ENCODE results near the gene NTM.

NTM gene

DNA sequence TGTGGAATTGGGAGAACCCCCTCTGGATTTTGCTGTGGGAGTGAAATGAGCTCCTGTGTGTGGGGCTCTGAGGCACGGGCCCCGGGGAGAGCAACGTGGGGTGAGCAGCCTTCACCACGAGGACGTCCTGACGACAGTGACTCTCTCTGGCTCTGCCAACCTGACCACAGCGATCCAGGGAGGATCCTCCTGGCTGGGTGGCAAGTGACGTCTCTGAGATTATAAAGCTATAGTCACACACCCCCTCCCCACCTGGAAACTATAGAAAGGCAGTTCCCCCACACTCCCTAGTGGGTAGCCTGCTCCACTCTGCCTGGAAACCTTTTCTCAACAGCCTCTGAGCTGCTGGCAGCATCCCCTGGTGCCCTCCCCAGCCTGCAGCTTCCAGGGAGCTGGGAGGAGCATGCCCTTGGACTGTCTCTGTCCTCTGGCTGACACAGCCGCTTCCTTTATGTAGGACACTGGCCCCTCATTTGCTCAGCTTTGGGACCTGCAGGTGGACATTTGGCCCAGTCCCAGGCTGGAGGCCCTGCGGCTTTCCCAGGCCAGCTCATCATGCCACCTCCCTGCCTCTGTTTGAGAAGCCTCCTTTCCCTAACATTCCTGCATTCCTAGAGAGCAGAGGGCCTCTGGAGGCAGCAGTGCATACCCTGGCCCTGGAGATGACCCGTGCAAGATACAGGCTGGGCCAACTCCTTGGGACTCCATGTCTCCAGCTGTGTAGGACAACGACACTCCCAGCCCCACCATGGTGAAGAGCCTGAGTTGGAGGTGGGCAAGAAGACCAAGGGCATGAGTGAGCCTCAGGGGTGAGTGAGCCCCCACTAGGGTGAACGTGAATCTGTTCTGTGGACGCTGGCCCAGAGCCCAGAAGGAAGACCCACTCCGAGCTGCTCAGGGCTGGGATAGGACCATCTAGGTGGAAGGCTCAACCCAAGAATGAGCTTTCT is 314.0 kb downstream of the NTM start:
- DNase-seq: peak in 1 of 51 donors; percentile 35

DNA sequence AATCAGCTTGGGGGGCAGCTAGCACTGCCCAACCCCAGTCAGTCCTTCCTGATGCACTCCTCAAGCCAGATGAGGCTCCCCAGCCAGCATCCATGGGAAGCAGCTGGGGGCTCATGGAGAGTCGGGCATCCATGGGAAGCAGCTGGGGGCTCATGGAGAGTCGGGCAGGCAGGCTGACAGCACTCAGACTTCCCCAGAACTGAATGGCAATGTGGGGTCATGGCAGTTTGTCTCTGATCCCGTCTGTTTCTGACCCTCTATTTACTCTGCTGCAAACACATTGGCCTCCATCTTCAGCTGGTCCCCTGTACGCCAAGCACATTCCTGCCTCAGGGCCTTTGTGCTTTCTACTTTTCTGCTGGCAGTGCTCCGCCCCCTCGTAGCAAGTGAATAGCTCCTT is 314.8 kb downstream of the NTM start:
- no peak for DNase-seq

DNA sequence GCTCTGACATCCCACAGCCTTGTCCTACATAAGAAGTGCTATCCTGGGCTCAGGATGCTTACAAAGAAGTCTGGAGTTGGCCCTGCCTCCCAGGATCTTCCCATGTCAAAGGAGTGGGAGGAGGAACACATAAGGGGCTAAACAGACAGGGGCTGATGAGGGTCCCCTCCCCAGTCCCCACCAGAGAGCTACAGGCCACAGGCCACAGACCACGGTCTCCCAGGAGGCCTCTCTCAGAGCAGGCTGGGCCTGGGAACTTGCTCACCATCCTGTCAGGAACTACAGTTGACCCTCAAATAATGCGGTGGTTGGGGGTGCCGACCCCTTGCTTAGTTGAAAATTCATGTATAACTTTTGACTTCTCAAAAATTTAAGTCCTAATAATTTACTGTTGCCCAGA is 315.5 kb downstream of the NTM start:
- DNase-seq: no peak

DNA sequence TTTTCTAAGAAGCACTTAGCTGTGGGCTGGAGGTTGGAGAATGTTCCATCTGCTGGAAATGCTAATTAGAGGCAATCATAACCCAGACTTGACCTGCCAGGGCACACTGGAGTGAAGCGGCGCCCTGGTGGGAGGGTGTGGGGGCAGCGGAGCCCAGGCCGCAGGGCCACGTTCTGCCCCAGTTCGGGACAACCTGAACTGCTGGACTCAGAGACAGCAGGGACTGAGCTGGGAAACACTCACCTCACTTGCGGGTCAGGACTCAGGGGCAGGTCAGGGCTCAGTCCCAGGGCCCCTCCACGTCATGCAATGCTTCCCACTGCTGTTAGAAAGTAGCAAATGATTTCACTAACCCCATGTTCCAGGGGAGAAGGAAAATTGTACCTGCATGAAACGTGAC is 316.4 kb downstream of the NTM start:
- no peak for DNase-seq

DNA sequence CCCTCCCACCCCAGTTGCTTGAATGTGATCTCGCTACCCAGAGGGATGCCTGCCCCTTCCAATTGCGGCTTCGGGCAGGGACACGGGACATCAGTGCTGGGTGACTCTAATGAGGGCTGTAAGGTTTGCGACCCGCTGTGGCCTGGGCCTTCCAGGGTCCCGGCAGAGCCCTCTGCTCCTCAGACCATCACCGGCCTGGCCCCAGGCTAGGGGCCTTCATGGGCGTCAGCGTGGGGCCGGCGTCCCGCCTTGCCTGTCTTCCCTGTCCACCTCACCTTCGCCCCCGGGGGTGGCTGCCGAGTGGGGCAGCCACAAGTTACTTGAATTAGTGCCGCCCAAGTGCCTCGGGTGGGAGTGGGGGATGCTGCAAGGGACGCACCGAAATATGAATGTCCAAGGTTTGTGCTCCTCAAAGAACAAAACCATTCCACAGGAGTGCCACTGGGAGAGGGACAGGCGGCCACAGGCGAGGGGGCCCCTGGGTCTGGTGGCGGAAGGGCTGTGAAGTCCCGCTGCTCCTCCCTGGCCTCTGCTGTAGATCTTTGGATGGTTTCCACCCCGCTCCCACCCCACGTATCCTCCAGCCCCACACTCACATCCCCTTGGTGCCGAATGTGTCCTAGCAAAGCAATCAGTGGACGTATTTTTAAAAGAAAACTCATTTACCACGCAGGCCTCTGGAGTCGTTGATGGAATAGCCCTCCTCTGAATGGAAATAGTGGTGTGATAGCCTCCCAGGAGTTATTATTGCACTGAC is 317.1 kb downstream of the NTM start:
- no peak for DNase-seq

DNA sequence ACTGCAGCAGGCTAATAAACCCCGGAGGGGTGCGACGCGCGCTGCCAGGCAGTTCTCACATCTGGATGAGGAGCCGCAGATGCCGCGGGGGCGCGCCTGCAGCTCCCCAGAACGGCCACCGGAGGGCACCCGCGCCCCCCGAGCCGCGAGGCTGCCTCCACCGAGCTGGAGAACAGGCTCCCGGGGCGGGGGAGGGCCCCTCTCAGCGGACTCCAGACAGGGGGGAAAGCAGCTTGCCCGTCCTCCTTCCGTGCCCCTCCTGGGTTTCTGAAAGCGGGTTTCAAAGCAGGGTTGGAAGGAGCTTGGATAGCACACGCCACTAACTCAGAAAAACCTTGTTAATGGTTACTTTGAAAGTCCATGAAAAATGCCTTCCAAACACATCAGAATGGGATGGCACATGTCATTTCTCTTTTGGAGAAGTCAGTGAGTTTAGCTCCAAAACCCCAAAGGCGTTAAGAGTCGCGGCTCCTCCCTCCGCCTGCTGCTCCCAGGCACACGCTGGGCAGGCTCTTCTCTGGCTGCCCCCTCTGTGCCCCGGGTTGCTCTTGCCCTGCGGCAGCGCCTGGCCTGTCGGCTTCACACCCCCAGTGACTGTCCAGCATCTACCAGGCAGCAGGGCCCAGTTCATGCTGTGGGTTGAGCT is 317.8 kb downstream of the NTM start:
- peak in 36 of 51 donors; percentile 15 to 83 (median 57) for DNase-seq

DNA sequence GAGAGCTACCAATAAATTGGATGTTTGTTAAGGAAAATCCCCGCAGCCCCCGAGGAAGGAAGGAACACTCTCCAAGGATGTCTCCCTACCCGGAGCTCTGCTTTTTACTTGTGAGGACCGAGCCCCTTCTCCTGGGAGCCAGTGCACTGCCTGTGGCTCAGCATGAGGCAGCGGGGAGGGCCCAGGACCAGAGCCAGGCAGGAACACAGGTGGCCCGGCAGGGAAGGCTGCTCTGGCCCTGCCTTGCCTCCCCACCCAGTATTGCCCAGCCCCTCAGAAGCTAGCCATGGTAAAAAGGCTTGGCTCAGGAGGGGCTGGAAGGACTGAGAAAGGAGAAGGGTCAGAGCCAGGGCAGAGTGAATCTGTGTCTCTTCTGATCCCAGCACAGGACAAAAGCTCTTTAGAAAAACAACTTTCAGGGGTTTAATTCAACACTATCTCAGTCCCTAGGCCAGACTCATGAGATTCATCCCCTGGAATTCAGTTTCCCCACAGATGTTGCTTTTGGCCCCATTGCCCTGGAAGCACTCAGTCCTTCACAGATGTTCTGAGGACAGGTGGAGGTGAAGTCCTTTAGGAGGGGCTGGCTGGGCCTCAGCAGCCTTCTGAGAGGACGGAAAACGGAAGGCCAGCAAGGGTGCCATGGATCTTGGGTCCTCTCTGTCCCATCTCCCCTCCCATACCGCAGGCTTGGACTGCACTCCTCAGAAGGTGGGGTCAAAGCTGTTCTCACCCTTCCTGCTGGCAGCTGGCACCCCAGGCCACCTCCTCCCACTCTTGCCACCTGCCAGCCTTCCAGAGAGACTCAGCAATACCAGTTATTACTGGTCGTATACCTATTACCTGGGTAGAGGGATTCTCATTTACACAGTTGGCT is 318.9 kb downstream of the NTM start:
- DNase-seq: no peak

DNA sequence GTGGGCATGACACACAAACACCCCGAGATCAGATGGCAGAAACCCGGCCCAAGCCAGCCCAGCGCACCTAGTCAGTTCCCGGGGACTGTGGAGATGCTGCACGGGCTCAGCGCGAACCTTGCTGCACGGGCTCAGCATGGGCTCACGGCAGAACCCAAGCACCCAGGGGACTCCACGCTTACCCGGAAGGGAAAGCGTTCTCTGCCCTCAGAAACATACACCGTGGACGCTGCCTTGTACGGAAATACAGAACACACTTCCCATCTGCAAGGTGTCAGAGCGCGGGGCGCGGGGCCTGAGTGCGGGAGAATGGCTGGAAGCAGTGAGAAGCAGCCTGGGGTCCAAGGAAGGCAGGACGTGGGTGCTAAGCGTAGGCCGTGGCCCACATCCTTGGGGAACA is 319.9 kb downstream of the NTM start:
- DNase-seq: no peak

DNA sequence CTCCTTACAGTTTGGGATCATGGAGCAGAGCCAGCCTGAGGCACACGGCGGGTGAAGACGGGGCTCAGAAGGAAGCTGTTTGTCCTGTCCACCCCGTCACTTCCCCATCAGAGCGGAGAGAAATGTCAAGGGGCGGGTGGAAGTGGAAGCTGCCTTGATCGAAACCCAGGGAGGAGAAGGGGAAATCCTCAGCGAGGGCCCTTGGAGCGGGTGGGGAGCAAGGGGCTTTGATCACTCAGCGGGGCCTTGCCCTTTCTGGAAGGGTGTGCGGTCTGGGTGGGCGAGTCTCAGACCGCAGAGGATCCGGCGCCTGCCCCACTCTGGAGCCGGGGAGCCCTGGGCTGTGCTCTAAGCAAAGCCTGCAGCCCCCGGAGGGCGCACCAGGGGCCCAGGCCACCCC is 320.4 kb downstream of the NTM start:
- DNase-seq: no peak

DNA sequence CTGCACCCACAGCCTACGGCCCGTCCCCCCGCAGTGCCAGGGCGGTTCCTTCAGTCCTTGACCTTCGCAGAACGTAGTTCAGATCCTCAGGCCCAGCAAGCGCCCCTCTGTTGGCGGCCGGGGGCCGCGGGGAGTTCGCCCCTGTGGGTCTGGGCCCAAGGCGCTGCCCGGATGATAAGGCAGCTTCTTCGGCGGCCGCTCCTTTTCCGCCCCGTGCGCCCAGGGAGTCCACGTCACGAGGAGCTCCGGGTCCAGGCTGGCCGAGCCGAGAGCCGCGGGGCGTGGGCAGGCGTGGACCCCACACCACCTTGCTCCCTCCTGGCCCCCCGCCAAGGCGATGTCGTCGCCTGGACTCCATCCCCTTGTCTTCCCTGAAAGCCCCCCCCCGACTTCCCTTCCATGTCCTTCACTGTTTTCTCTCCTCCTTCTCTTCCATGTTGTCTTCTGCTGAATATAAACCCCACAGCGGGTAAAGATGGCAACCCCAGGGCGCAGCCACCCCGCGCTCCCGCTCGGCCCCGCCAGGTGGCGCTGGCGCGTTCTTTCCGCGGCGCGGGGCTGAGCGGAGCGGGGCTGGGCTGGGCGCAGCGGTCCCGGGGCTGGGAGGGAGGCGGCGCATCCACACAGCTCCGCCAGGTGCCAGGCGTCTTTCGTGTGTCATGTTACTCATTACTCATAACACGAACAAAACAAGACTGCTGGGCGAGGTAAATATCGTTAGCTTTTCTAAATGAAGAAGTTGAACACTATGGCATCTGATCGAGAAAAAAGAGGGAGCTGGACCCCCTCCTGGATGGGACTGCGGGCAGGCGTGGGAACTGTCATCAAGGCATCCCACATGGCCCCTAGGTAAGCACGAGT is 321.0 kb downstream of the NTM start:
- DNase-seq: no peak

DNA sequence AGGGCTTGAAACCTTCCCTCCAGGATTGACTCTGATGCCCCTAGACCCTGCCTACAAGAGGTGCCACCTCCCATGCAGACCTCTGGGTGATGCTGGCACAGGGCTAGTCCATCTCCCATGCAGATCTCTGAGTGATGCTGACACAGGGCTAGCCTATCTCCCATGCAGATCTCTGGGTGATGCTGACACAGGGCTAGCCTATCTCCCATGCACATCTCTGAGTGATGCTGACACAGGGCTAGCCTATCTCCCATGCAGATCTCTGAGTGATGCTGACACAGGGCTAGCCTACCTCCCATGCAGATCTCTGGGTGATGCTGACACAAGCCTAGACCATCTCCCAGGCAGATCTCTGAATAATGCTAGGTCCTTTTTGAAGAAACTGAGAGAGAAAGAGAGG is 321.7 kb downstream of the NTM start:
- DNase-seq: no peak

DNA sequence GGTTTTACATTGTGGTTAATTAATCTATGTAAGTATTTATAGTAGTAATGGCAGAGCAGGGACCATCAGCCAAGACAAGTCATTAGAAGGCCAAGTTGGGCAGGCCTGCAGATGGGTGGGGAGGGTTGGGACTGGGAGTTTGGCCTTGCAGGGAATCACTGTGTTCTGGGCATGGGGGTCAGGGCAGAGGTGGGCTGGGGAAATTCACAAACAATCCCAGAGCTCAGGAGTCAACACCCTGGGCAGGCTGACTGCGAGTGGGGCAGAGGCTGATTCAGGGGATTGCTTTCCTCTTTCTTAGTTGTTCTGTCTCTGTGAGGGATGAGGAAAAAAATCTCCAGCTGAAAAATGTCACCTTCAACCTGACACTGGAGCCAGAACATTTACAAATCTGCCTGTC is 322.5 kb downstream of the NTM start:
- DNase-seq: no peak

DNA sequence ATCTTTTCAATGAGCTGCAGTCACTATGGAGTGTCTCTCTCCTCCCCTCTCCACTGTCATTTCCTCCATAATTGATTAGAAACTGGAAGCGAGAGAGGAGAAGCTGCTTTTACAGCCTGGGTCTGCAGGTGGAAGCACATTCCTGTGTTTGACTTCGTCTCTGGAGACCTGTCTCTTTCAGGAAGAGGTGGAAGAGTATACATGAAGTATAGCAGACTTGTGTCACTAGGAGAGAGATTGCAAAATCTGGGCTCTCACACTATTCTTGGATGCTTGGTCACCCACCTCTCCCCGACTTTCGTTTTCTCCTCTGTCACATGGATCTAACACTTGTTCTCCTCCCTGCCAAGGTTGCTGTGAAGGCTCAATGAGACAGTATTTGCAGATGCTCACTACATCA is 323.3 kb downstream of the NTM start:
- DNase-seq: no peak

DNA sequence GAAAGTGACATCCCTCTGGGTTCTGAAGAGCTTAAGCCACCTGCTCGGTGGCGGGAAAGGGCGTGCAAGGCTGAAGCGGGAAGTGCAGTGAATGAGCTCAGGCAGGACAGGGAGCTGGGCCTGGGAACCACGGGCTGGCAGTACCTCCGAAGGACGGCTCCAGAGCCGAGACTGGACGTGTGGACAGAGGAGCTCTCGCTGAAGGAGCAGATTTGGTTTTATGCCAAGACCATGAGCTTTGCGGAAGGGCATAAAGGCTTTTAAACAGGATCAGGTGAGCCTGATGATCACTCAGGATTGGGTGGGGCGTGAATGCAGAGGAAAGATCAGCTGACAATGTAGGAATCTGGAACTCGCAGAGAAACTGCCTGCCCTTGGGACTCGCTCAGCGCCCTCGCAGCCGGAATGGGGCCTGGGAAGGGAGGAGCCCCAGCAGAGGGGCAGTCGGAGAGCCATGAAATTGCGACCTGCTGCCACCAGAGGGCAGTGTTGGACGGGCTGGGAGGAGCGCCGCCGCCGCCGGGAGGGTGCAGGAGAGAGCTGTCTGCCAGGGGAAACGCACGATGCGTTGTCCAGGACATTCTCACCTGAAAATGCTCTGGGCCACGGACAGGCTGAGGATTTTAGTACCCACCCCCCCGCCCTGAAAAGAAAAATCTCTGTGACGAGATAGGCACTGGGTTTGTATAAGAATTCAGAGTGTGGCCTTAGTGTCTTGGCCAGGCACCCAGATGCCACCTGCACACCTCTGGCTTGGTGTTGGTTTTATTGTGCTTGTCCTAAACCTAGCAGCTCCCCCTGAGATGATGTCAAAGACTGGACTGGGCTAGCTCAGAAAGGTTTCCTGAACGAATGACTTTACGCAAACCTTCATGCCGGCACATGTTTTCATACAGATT is 324.4 kb downstream of the NTM start:
- peak in 49 of 51 donors; percentile 33 to 92 (median 74) for DNase-seq

DNA sequence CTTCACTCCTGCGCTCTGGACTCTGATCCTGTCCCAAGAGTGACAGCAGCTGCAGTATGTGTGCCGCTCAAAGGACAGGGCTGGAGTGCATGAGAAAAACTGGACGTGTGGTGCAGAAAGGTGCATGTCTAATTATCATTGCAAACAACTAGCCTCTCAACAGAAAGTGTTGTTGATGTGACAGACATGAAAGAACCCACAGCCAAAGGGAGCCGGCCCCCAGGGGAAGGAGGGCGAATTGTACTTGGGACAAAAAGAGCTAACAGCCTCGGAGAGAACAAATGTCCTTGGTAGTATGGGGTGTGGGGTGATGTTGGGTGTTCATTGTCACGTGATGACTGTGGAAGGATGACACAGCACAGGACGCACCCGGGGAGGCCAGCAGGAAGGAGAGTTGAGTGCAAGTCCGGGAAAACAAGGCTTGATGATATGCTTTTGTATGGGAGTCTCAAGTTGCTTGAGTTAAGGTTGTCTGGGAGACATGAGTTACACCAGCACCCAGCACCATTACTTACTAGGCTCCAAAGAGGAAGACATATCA is 325.5 kb downstream of the NTM start:
- DNase-seq: no peak

DNA sequence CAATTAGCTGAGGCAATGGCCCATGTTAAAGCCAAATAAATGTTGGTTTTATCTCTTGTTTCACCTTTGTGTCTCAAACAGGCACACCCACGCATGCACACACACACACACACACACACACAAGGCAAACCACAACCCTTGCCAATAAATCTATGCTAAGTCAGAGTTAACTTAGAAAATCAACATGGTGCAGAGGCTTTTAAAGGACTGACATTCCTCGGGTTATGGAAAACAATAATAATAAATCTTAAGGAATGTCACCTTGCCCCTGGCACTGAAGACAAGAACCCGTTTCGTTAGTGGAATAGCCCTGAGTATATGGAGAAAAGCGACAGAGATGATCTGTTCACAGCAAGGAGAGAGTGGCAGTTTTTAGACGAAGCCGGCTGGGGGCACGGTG is 326.3 kb downstream of the NTM start:
- DNase-seq: no peak

DNA sequence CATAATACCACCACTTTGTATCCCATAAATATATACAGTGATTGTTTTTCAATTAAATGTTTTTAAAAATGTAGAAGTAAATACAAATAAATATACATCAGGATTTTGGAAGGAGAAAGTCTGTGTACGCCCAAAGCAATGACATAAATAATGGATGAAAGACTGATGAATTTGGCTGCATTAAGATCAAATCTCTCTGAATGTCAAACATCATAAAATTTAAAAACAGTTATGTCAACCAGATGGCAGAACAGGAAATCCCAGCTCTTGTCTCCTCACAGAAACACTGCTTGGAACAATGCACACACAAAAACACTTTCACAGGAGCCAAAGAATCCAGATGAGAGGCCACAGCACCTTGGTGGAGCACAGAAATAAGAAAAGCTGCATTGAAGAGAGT is 332.9 kb downstream of the NTM start:
- no peak for DNase-seq

DNA sequence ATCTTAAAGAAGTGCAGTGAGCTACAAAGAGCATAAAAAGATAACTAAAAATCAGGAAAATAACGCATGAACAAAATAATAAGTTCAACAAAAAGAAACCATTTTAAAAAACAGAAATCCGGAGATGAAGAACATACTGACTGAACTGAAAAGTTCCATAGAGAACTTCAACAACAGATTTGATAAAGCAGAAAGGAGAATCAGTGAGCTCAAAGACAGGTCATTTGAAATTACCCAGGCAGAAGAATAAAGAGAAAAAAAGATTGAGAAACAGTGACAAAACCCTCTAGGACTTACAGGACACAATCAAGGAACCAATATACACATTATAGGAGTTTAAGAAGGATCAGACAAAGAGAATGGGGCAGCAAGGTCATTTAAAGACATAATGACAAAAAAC is 334.3 kb downstream of the NTM start:
- no peak for DNase-seq

DNA sequence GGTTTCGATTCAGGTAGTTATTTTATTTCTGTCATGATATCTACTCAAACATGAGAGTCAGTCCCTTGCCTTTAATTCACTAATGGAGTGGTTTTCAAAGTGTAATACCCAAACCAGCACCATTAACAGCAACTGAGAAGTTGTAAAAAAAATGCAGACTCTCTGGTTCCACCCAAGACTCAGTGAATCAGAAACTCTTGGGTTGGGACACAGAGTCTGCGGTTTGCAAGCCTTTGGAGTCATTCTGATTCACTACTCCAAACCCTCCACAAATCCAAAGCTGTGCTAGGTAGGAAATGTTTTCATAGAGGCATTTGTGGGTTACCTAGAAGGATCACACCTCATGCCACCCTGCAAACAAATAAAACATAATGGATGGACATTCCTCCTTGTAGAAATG is 340.1 kb downstream of the NTM start:
- no peak for DNase-seq
